NCI-H2171 (cell line): Measurements from ENCODE around the gene SLC39A5.
"Not testable (repeated sequence)": the region's sequence is repeated elsewhere in the genome, so short reads cannot be mapped to it uniquely, and the experiment has no call there.

ENCODE experiments used
- DNase-seq: peaks from one replicate; lab custom pipeline; 2025; lab: John Stamatoyannopoulos, UW

SLC39A5 gene

DNA sequence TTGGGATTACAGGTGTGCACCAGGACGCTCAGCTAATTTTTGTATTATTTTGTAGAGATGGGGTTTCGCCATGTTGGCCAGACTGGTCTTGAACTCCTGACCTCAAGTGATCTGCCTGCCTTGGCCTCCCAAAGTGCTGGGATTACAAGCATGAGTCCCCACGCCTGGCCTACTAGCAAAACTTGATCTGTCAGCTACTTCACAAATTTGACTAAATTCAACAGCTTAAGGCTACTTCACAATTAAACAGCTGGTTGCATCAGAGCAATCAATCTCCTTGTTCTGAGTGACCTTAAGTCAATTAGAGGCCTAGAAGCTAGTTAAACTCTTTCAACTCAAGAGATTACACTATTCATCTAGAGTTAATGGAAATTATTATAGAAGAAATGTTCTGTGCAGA lies 49.1 kb downstream of the SLC39A5 start:
- no peak for DNase-seq

DNA sequence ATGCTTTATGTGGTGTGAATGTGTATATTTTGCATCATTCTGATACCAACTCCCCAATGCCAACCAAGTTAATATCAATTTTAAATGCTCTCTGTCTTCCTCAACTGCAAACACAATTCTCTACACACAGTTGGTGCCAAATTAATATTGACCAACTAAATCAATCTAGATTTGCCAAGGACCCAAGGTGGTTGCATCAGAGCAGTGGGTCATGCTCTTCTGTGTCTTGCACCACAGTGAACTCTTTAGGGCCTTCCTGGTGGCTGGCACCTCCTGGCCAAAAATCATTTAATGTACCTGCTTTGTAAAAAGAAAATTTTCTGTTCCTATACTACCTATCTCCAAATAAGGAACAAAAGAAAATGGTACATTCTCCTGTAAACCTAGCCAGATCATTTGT lies 51.0 kb downstream of the SLC39A5 start:
- no peak for DNase-seq

DNA sequence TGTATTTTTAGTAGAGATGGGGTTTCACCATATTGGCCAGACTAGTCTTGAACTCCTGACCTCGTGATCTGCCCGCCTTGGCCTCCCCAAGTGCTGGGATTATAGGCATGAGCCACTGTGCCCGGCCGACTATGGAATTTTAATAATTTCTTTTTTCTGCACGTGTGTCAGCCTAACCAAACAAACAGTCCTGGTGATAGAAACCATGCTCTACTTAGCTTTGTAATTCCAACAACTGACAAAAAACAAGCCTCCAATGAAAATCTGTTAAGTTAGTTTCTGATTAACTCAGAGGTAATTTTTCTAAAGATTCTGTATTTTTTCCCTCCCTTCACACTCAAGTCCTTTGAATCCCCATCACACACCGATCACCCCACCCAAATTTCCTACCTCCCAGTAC lies 52.2 kb downstream of the SLC39A5 start:
- DNase-seq, result no peak

DNA sequence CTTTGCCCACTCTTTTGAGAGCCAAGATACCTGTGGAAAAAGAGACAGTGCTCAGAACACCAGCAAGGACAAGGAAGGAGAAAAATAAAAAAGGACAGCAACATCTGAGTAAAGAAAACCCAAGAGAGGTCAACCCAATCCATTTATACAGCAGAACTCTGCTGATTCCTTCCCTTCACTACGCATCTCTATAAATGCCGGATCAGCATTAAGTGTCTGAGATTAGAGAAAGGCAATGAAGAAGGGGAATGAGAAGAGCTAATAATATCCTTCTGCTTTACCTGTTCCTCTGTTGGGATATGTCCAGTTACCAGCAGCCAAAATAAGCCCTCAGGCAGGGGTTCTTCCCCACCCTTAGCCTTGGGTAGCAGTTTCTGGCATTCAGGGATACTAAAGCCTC lies 52.7 kb downstream of the SLC39A5 start:
- DNase-seq, result no peak

DNA sequence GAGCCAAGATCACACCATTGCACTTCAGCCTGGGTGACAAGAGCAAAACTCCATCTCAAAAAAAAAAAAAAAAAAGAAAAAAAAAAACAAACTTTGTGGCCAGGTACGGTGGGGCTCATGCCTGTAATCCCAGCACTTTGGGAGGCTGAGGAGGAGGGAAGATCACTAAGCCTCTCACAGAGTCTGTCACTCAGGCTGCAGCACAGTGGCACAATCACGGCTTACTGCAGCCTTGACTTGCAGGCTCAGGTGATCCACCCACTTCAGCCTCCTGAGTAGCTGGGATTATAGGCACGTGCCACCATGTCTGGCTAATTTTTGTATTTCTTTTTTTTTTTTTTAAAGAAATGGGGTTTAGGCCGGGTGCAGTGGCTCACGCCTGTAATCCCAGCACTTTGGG lies 54.4 kb downstream of the SLC39A5 start:
- DNase-seq, result not testable (repeated sequence)

DNA sequence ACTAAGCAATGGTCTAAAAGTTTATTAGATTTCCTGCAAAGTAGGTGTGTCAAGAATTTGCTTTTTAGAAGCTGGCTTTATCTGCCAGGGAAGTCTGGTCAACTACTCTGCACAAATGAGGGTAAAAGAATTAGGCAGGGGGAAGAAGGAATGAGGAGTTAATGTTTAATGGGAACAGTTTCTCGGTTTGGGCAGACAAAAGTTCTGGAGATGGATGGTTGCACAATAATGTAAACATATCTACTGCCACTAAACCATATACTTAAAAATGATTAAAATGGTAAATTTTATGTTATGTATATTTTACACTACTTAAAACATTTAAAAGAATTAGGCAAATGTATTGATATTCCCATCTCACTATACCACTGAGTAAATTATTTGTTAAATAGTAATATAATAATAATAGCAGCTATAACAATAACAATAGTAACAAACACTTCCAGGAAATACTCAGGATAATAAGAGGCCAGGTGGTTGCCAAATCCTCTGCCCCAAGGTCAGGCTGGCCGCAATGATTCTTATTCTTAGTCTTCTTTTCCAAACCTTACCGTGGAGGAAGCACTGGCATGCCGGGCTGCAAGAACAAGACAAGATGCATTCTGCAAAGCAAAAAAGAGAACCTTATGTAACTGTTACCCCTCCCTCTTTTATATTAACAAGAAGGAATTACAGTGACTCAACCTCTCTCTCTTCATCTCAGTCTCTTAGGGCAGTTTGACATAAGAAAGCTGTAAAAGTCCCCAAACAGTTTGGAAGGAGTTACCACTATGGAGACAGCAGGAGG lies 56.4 kb downstream of the SLC39A5 start:
- DNase-seq, result no peak
